Left lung (tissue), 10 donors: ENCODE measurements around the gene FZR1. TPM values are rescaled to one million over a fixed set of nuclear protein-coding genes. Genes with fewer than 3 reads are reported as not detected.
A peak's percentile ranks its signal among the peaks of the same experiment; 100 is the strongest.

ENCODE experiments used
- ATAC-seq: fragments of 200-7000 bp; cut with Tn5 transposase; one replicate; pipeline ENCODE4 v1.9.1; 2020; ENCODE audit warnings: moderate library complexity
- DNase-seq, 4 donors: peaks; one replicate each; pipeline ENCODE4 v3.0.0-alpha.2; 2013 to 2020
- H3K27ac ChIP-seq, 2 donors: fragments of 200-600 bp; sonication (generic) in 1 of 2; one replicate each; pipeline versions ENCODE4 v1.5.0 to v1.8.0; 2020 to 2021
- H3K27me3 ChIP-seq, 2 donors: fragments of 200-600 bp; sonication (generic) in 1 of 2; one replicate each; pipeline versions ENCODE4 v1.5.0 to v1.8.0; 2020 to 2021
- H3K36me3 ChIP-seq, 2 donors: fragments of 200-600 bp; sonication (generic) in 1 of 2; one replicate each; pipeline versions ENCODE4 v1.5.0 to v1.8.0; 2020 to 2021
- H3K4me1 ChIP-seq, 2 donors: fragments of 200-600 bp; one replicate each; pipeline ENCODE4 v1.8.0; 2021
- H3K4me3 ChIP-seq, 2 donors: fragments of 200-600 bp; sonication (generic) in 1 of 2; one replicate each; pipeline versions ENCODE4 v1.5.0 to v1.8.0; 2020 to 2021; ENCODE audit warnings: mild to moderate bottlenecking in 1 of 2
- H3K9me3 ChIP-seq, 2 donors: fragments of 200-600 bp; sonication (generic) in 1 of 2; one replicate each; pipeline versions ENCODE4 v1.5.0 to v1.8.0; 2020 to 2021
- intact Hi-C, 2 donors: fragments of 100-400 bp; cut with DNase I; formaldehyde crosslinking; loops; one replicate each; pipeline versions ENCODE4 v1.11.2 to v1.14.2; 2022
- polyA plus RNA-seq, 6 donors: library from polyadenylated mRNA; unstranded; fragments of 120-200 nt; gene quantifications; one replicate each; pipeline ENCODE4 v1.2.1, GENCODE V29; 2013; ENCODE audit not compliant: insufficient read length in 6 of 6
- total RNA-seq, 2 donors: library from RNA; stranded (reverse); fragmentation: NEBNext Ultra II Directional; extraction: Animal tissue kit (Norgen Biotek cat#: 25700); gene quantifications; one replicate each; pipeline ENCODE4 v1.2.1, GENCODE V29; 2021
- TF ChIP-seq, protein P1 (sequence below), 2 donors: fragments of 200-600 bp; sonication (generic) in 1 of 2; IDR thresholded peaks; one replicate each; pipeline versions ENCODE4 v1.5.0 to v1.8.0; 2021; ENCODE audit warnings: antibody characterized with exemption in 2 of 2
- donor health status: DM: no; HTN: yes; CAD: no.
- donor health status: DM: no; HTN: no; CAD: no.

The FZR1 gene
- total and polyA plus RNA-seq, 8 donors = 33.4 to 56.6 (median 47.3) TPM

DNA sequence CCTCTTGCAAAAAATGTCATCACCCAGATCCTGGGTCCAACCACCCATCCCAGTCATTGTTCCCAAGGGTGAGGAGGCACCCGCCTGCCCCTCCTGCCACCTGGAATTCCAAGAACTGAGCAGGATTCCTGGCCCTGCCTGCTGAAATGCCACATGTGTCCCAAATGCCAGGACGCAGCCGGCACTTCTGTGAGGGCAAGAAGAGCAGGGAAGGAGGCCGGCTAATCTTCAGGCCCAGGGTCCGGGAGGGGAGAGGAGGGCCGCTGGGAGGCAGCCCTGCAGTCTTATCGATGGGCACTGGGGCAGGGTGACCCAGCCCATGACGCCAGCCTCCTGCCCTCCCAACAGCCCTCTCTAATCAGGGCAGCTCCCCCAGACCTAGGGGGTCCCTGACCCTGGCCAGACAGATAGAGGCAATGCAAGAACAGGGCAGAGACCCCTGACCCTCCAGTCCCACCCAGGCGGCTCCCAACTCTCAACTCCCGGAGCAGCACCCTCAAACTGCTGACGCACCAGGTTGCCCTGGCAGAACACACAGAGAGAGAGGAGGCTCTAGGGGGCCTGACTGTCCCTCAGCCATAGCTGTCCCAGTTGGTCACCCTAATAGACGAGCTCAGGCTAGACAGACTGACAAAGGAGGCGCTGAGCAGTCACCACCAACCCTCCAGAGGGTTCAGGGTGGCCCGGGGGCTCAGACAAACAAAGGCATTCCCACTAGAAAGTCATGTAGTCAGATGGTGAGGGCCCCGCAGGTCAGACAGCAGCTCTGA, 49.7 kb downstream of the FZR1 start:
- intact Hi-C loops = no loop called here
- Histone ChIP-seq H3K9me3 (no peaks in the 10 kb centered on the region), H3K27ac (no peak overlapping the region), H3K4me3 (peak overlapping the region in 1 of 2 donors; percentile 90), H3K4me1 (peaks cover 11 to 58% of the 10 kb centered on the region in 2 donors), H3K27me3 (no peaks in the 10 kb centered on the region), H3K36me3 (peaks cover 0 to 3% of the 10 kb centered on the region in 2 donors)
- ATAC-seq (no peak), DNase-seq (no peak)
- TF ChIP-seq, protein P1, sequence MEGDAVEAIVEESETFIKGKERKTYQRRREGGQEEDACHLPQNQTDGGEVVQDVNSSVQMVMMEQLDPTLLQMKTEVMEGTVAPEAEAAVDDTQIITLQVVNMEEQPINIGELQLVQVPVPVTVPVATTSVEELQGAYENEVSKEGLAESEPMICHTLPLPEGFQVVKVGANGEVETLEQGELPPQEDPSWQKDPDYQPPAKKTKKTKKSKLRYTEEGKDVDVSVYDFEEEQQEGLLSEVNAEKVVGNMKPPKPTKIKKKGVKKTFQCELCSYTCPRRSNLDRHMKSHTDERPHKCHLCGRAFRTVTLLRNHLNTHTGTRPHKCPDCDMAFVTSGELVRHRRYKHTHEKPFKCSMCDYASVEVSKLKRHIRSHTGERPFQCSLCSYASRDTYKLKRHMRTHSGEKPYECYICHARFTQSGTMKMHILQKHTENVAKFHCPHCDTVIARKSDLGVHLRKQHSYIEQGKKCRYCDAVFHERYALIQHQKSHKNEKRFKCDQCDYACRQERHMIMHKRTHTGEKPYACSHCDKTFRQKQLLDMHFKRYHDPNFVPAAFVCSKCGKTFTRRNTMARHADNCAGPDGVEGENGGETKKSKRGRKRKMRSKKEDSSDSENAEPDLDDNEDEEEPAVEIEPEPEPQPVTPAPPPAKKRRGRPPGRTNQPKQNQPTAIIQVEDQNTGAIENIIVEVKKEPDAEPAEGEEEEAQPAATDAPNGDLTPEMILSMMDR (IDR thresholded peaks at IDR 0.05) = no peak

DNA sequence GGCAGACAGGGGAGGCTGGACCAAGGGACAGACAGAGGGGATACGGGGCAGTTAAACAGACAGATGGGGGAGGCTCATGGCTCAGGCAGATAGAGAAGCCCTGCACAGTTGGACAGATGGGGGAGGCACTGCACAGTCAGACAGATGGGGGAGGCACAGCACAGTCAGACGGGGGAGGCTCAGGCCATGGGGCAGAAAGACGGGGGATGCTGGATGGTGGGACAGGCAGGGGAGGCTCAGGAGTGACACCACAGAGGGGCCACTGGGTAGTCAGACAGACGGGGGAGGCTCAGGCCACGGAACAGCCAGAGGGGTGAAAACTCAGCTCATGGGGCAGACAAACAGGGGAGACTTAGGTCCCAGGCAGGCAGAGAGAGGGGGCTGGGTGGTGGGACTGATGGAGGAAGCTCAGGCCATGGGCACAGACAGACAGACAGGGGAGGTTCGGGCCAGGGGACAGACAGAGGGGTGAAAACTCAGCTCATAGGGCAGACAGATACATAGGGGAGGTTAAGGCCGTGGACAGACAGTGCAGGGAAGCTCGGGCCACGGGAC, 50.4 kb downstream of the FZR1 start:
- Histone ChIP-seq H3K4me1 (peaks cover 11 to 58% of the 10 kb centered on the region in 2 donors), H3K27me3 (no peaks in the 10 kb centered on the region), H3K4me3 (peak overlapping the region; percentile 90 to 91), H3K27ac (peak overlapping the region in 1 of 2 donors; percentile 83), H3K36me3 (no peaks in the 10 kb centered on the region), H3K9me3 (no peaks in the 10 kb centered on the region)
- TF ChIP-seq, protein P1 (IDR thresholded peaks at IDR 0.05) = no peak
- ATAC-seq (no peak), DNase-seq (no peak)
- intact Hi-C loops = no loop called here

DNA sequence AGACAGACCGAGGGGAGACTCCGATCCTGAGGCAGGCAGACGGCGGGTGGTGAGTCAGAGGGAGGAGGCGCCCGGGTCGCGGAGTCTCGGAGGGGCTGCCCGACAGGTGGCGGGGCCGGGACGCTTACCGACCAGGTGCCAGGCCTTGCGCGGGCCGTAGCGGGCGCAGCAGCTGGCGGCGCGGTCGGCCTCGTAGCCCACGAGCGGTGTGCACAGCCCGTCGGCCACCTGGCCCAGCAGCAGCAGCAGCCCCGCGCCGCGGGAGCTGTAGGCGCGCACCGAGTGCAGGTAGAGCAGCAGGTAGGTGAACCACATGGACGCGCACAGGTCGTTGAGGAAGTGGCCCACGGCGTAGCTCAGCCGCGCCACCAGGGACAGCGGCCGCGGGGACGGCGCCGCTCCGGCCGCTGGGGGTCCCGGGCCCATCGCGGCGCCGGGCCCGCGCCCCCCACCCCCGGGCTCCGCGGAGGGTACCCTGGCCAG, 50.9 kb downstream of the FZR1 start:
- H3K27ac ChIP-seq = peak overlapping the region in 1 of 2 donors; percentile 83
- TF ChIP-seq, protein P1 (IDR thresholded peaks at IDR 0.05) = no peak
- peak; percentile 3 for ATAC-seq

DNA sequence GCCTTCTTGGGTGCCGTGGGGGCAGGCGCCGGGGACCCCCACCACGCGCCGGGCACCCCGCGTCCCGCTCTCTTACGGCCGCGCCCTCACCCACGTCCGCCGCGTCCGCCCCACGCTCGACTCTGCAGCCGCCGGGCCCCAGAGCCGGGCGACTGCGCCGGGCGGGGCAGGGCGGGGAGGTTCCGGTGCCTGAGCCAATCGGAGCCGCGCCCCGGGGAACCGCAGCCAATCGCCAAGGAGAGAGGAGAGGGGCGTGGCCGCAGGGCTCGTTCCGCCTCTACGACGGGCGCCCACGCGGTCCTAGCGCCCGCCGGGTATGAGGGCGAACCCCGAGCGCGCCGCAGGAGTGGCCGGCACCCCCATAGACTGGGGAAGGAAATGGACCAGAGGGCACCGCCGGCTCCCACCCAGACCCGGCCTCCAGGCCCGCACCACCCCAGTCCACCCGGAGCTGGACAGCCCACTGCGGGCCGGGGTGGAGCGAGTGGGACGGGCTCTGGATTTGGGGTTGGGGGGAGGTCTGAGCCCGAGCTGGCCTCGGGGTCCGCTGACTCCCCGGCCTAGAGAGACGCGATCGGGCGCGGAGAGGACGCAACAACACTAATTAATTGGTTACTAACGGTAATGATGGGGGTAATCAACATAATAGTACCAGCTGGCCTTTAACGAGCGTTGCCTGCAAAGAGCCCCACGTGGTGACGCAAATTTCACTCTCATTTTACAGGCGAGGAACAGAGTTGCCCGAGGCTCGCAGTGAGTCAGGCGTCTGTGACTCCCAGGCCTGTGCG, 51.5 kb downstream of the FZR1 start, which contains the start of gene MFSD12:
TSS of gene MFSD12 (minus strand) at position 126 of the 788 bp plus-strand sequence. CDS start 183 bp downstream, outside the sequence.
- no peaks in the 10 kb centered on the region for H3K27me3 ChIP-seq
- peak within 1 kb of the TSS; percentile 71 to 83 for H3K27ac ChIP-seq
- TF ChIP-seq, protein P1 (IDR thresholded peaks at IDR 0.05) = no peak
- H3K4me1 ChIP-seq = peaks cover 10 to 52% of the 10 kb centered on the region in 2 donors
- H3K4me3 ChIP-seq = peak within 1 kb of the TSS; percentile 90 to 91
- ATAC-seq = peak; percentile 98
- no peaks in the 10 kb centered on the region for H3K9me3 ChIP-seq
- intact Hi-C loops = no loop called here
- H3K36me3 ChIP-seq = no peaks in the 10 kb centered on the region
- DNase-seq = peak; percentile 90 to 97 (median 94)

More for the DNA sequence above, 50.9 kb downstream of the FZR1 start:
- Histone ChIP-seq H3K4me3 (peak overlapping the region; percentile 90 to 91), H3K9me3 (no peaks in the 10 kb centered on the region), H3K27me3 (no peaks in the 10 kb centered on the region), H3K4me1 (peaks cover 11 to 58% of the 10 kb centered on the region in 2 donors), H3K36me3 (no peaks in the 10 kb centered on the region)
- intact Hi-C loops = no loop called here
- DNase-seq = peak in 1 of 4 donors; percentile 88
